Neural cell (in vitro differentiated cells): ENCODE results near the gene CDCA8.

Experiments
- EP300 ChIP-seq: fragments of 450-650 bp; conservative IDR thresholded peaks from 2 replicates; pipeline ENCODE4 v1.6.1; 2014; ENCODE audit warnings: antibody characterized with exemption, mild to moderate bottlenecking, moderate library complexity; ENCODE audit not compliant: poor library complexity, severe bottlenecking
- EZH2 ChIP-seq: fragments of 200-600, 300-800 bp; shearing (Covaris generic), sonication (generic); IDR thresholded peaks from 2 replicates; pipeline ENCODE4 v1.6.1; 2014; ENCODE audit warnings: antibody characterized with exemption, low read length, borderline replicate concordance, mild to moderate bottlenecking; ENCODE audit not compliant: insufficient read depth, poor library complexity, severe bottlenecking
- MXI1 ChIP-seq: fragments of 450-650 bp; conservative IDR thresholded peaks from 2 replicates; pipeline ENCODE4 v1.6.1; 2014; ENCODE audit warnings: antibody characterized with exemption, mild to moderate bottlenecking; ENCODE audit not compliant: poor library complexity, severe bottlenecking
- POLR2AphosphoS5 ChIP-seq: IDR thresholded peaks from 2 replicates; pipeline ENCODE4 v1.6.1; 2012
- SMC3 ChIP-seq: fragments of 450-650 bp; conservative IDR thresholded peaks from 2 replicates; pipeline ENCODE4 v1.6.1; 2014; ENCODE audit warnings: antibody characterized with exemption, mild to moderate bottlenecking, moderate library complexity; ENCODE audit not compliant: poor library complexity
- TAF1 ChIP-seq: IDR thresholded peaks from 2 replicates; pipeline ENCODE4 v1.6.1; 2012; ENCODE audit warnings: low read depth
- TF ChIP-seq, protein P1 (sequence below): IDR thresholded peaks from 2 replicates; pipeline ENCODE4 v1.6.1; 2012; ENCODE audit warnings: borderline replicate concordance
- TF ChIP-seq, protein P2 (sequence below): fragments of 450-650 bp; IDR thresholded peaks from 2 replicates; pipeline ENCODE4 v1.5.1; 2014; ENCODE audit warnings: antibody characterized with exemption, mild to moderate bottlenecking, moderate library complexity; ENCODE audit not compliant: poor library complexity, severe bottlenecking

- no peak for TF ChIP-seq EP300
- TF ChIP-seq, protein P1, sequence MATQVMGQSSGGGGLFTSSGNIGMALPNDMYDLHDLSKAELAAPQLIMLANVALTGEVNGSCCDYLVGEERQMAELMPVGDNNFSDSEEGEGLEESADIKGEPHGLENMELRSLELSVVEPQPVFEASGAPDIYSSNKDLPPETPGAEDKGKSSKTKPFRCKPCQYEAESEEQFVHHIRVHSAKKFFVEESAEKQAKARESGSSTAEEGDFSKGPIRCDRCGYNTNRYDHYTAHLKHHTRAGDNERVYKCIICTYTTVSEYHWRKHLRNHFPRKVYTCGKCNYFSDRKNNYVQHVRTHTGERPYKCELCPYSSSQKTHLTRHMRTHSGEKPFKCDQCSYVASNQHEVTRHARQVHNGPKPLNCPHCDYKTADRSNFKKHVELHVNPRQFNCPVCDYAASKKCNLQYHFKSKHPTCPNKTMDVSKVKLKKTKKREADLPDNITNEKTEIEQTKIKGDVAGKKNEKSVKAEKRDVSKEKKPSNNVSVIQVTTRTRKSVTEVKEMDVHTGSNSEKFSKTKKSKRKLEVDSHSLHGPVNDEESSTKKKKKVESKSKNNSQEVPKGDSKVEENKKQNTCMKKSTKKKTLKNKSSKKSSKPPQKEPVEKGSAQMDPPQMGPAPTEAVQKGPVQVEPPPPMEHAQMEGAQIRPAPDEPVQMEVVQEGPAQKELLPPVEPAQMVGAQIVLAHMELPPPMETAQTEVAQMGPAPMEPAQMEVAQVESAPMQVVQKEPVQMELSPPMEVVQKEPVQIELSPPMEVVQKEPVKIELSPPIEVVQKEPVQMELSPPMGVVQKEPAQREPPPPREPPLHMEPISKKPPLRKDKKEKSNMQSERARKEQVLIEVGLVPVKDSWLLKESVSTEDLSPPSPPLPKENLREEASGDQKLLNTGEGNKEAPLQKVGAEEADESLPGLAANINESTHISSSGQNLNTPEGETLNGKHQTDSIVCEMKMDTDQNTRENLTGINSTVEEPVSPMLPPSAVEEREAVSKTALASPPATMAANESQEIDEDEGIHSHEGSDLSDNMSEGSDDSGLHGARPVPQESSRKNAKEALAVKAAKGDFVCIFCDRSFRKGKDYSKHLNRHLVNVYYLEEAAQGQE = no peak
- no peak for TF ChIP-seq SMC3
- TF ChIP-seq, protein P2, sequence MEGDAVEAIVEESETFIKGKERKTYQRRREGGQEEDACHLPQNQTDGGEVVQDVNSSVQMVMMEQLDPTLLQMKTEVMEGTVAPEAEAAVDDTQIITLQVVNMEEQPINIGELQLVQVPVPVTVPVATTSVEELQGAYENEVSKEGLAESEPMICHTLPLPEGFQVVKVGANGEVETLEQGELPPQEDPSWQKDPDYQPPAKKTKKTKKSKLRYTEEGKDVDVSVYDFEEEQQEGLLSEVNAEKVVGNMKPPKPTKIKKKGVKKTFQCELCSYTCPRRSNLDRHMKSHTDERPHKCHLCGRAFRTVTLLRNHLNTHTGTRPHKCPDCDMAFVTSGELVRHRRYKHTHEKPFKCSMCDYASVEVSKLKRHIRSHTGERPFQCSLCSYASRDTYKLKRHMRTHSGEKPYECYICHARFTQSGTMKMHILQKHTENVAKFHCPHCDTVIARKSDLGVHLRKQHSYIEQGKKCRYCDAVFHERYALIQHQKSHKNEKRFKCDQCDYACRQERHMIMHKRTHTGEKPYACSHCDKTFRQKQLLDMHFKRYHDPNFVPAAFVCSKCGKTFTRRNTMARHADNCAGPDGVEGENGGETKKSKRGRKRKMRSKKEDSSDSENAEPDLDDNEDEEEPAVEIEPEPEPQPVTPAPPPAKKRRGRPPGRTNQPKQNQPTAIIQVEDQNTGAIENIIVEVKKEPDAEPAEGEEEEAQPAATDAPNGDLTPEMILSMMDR = no peak
- no peak for TF ChIP-seq TAF1
- TF ChIP-seq MXI1 = no peak
- no peak for TF ChIP-seq EZH2
- no peak for TF ChIP-seq POLR2AphosphoS5
Observed at GRCh38 chr1:37692834-37693175, 489 bp downstream of the CDCA8 start.
